HepG2 (cell line): Measurements from ENCODE around the gene DENND2A. TPM values are rescaled to one million over a fixed set of nuclear protein-coding genes. Genes with fewer than 3 reads are reported as not detected.

Experiments
- AGO1 ChIP-seq: fragments of 200-400 bp; formaldehyde crosslinking; IDR thresholded peaks from 2 replicates; pipeline ENCODE4 v1.6.1; 2017; ENCODE audit warnings: mild to moderate bottlenecking, low read depth, low read length, moderate library complexity; ENCODE audit not compliant: poor library complexity, severe bottlenecking
- FOXA3 ChIP-seq: IDR thresholded peaks from 2 replicates; pipeline ENCODE4 v1.6.1; 2016; ENCODE audit warnings: missing genetic modification reagents, missing compliant biosample characterization
- GLI4 ChIP-seq: sonication (generic); formaldehyde crosslinking; IDR thresholded peaks from 2 replicates; pipeline ENCODE4 v1.5.1; 2020; ENCODE audit warnings: missing genetic modification reagents, mild to moderate bottlenecking, moderate library complexity, borderline replicate concordance
- HDAC2 ChIP-seq: sonication (generic); formaldehyde crosslinking; IDR thresholded peaks from 2 replicates; pipeline ENCODE4 v1.4.0; 2020; ENCODE audit warnings: missing genetic modification reagents
- MBD4 ChIP-seq: IDR thresholded peaks from 2 replicates; pipeline ENCODE4 v1.6.1; 2012; ENCODE audit warnings: low read length, inconsistent platforms, borderline replicate concordance
- MED1 ChIP-seq: sonication (generic); formaldehyde crosslinking; IDR thresholded peaks from 2 replicates; pipeline ENCODE4 v1.4.0; 2020; ENCODE audit warnings: missing genetic modification reagents
- MIER3 ChIP-seq: IDR thresholded peaks from 2 replicates; pipeline ENCODE4 v1.6.1; 2016; ENCODE audit warnings: missing compliant biosample characterization, borderline replicate concordance
- MTA1 ChIP-seq: sonication (generic); formaldehyde crosslinking; IDR thresholded peaks from 2 replicates; pipeline ENCODE4 v1.4.0; 2020; ENCODE audit warnings: missing genetic modification reagents, mild to moderate bottlenecking, borderline replicate concordance
- NFATC3 ChIP-seq: sonication (generic); formaldehyde crosslinking; IDR thresholded peaks from 2 replicates; pipeline ENCODE4 v1.5.1; 2020; ENCODE audit warnings: mild to moderate bottlenecking, missing genetic modification reagents
- NFRKB ChIP-seq: fragments of 450-650 bp; IDR thresholded peaks from 2 replicates; pipeline ENCODE4 v1.6.1; 2017
- NONO ChIP-seq, 2 experiments: fragments of 450-650 bp in 1 of 2; sonication (generic) in 1 of 2; formaldehyde crosslinking in 1 of 2; IDR thresholded peaks in 1 of 2; conservative IDR thresholded peaks in 1 of 2; 2 replicates each; pipeline versions ENCODE4 v1.6.1 to v1.8.0; 2017 to 2022; ENCODE audit warnings: mild to moderate bottlenecking in 1 of 2, missing genetic modification reagents in 1 of 2, moderate library complexity in 1 of 2
- PREB ChIP-seq: sonication (generic); formaldehyde crosslinking; IDR thresholded peaks from 2 replicates; pipeline ENCODE4 v1.4.0; 2020; ENCODE audit warnings: missing genetic modification reagents
- RAD21 ChIP-seq: fragments of 450-650 bp; formaldehyde crosslinking; IDR thresholded peaks from 2 replicates; pipeline ENCODE4 v1.5.0; 2020; ENCODE audit warnings: mild to moderate bottlenecking
- REXO4 ChIP-seq: sonication (generic); formaldehyde crosslinking; IDR thresholded peaks from 2 replicates; pipeline ENCODE4 v1.8.0; 2022; ENCODE audit warnings: missing genetic modification reagents, mild to moderate bottlenecking, borderline replicate concordance
- RFX3 ChIP-seq: IDR thresholded peaks from 2 replicates; pipeline ENCODE4 v1.6.1; 2016; ENCODE audit warnings: missing biosample characterization, missing genetic modification reagents
- RFX5 ChIP-seq: IDR thresholded peaks from 2 replicates; pipeline ENCODE4 v1.6.1; 2011; ENCODE audit warnings: low read depth, low read length, improper control_type of control experiment
- RXRB ChIP-seq: IDR thresholded peaks from 2 replicates; pipeline ENCODE4 v1.6.1; 2016; ENCODE audit warnings: borderline replicate concordance, missing genetic modification reagents, missing compliant biosample characterization
- SALL2 ChIP-seq: sonication (generic); formaldehyde crosslinking; IDR thresholded peaks from 2 replicates; pipeline ENCODE4 v1.8.1; 2023; ENCODE audit warnings: mild to moderate bottlenecking, missing genetic modification reagents, inconsistent platforms
- SETDB1 ChIP-seq: sonication (generic); formaldehyde crosslinking; IDR thresholded peaks from 2 replicates; pipeline ENCODE4 v1.5.1; 2020; ENCODE audit warnings: missing genetic modification reagents, mild to moderate bottlenecking, borderline replicate concordance
- TCF12 ChIP-seq, 2 experiments: fragments of 450-650 bp in 1 of 2; sonication (generic) in 1 of 2; formaldehyde crosslinking in 1 of 2; IDR thresholded peaks; 2 replicates each; pipeline versions ENCODE4 v1.6.1 to v1.8.0; 2017 to 2022; ENCODE audit warnings: antibody characterized with exemption in 1 of 2, mild to moderate bottlenecking in 1 of 2, missing genetic modification reagents in 1 of 2, moderate library complexity in 1 of 2
- TFAP4 ChIP-seq: sonication (generic); IDR thresholded peaks from 2 replicates; pipeline ENCODE4 v1.6.1; 2016; ENCODE audit warnings: low read depth, borderline replicate concordance
- TIGD3 ChIP-seq: sonication (generic); formaldehyde crosslinking; IDR thresholded peaks from 2 replicates; pipeline ENCODE4 v1.5.1; 2020; ENCODE audit warnings: mild to moderate bottlenecking, missing genetic modification reagents, borderline replicate concordance
- TP53 ChIP-seq: sonication (generic); formaldehyde crosslinking; conservative IDR thresholded peaks from 2 replicates; pipeline ENCODE4 v1.4.0; 2020; ENCODE audit warnings: missing genetic modification reagents
- U2AF2 ChIP-seq: fragments of 200-400 bp; formaldehyde crosslinking; IDR thresholded peaks from 2 replicates; pipeline ENCODE4 v1.6.1; 2017; ENCODE audit warnings: low read depth, mild to moderate bottlenecking, low read length
- ZFP36L2 ChIP-seq: sonication (generic); formaldehyde crosslinking; IDR thresholded peaks from 2 replicates; pipeline ENCODE4 v1.4.0; 2020; ENCODE audit warnings: missing genetic modification reagents
- ZNF234 ChIP-seq: sonication (generic); formaldehyde crosslinking; conservative IDR thresholded peaks from 2 replicates; pipeline ENCODE4 v1.5.1; 2020; ENCODE audit warnings: mild to moderate bottlenecking, missing genetic modification reagents
- ZNF260 ChIP-seq: sonication (generic); formaldehyde crosslinking; IDR thresholded peaks from 2 replicates; pipeline ENCODE4 v1.4.0; 2020; ENCODE audit warnings: missing genetic modification reagents, low read depth, mild to moderate bottlenecking, borderline replicate concordance
- ZNF556 ChIP-seq: sonication (generic); formaldehyde crosslinking; IDR thresholded peaks from 2 replicates; pipeline ENCODE4 v1.4.0; 2020; ENCODE audit warnings: mild to moderate bottlenecking, missing genetic modification reagents, borderline replicate concordance
- ZNF569 ChIP-seq: sonication (generic); formaldehyde crosslinking; IDR thresholded peaks from 2 replicates; pipeline ENCODE4 v1.5.0; 2020; ENCODE audit warnings: mild to moderate bottlenecking, missing genetic modification reagents, moderate library complexity, borderline replicate concordance
- ZNF891 ChIP-seq: sonication (generic); formaldehyde crosslinking; IDR thresholded peaks from 2 replicates; pipeline ENCODE4 v1.5.0; 2020; ENCODE audit warnings: mild to moderate bottlenecking, missing genetic modification reagents
- polyA plus RNA-seq, 8 experiments: library from polyadenylated mRNA; depleted of rRNA in 3 of 8; stranded (reverse) in 7 of 8; unstranded in 1 of 8; fragments of >200 nt; fragmentation: Illumina TruSeq in 4 of 8; extraction: Trizol in 4 of 8; gene quantifications; 2 replicates each; pipeline versions ENCODE4 v1.2.1 to v1.2.3, GENCODE V29; 2011 to 2016; ENCODE audit warnings: low read depth in 4 of 8, missing spikeins in 1 of 8, mixed read lengths in 1 of 8; ENCODE audit not compliant: insufficient read depth in 1 of 8
- total RNA-seq, 5 experiments: library from RNA; depleted of rRNA; stranded (reverse); fragments of >200 nt; fragmentation: Illumina TruSeq; extraction: Trizol; gene quantifications; 2 replicates each; pipeline ENCODE4 v1.2.3, GENCODE V29; 2016; ENCODE audit warnings: low read depth in 1 of 5

The DENND2A gene
- total and polyA plus RNA-seq, 2 of the 13 experiments (the other 11 are each of a cell fraction or from before 2014, with no cell fraction given), result not detected

GRCh38 chr7:140533394-140533872 is 107.2 kb downstream of the DENND2A start (continued):
- TF ChIP-seq MIER3 (CRISPR knock-in tag) (0 out of 2 replicates have a peak, but pooled peaks have one; percentile 36), FOXA3 (CRISPR knock-in tag) (no peak), PREB (CRISPR knock-in tag) (no peak), NFRKB (no peak), SETDB1 (no peak), TCF12 (IDR thresholded peaks at IDR 0.05) (no peak), TCF12 (CRISPR knock-in tag; IDR thresholded peaks at IDR 0.05) (no peak), RFX5 (no peak), SALL2 (CRISPR knock-in tag) (no peak; the same call in 1 of the 2 replicates), ZNF234 (CRISPR knock-in tag) (no peak), RXRB (CRISPR knock-in tag) (peak; percentile 92), ZNF891 (CRISPR knock-in tag) (no peak), MBD4 (no peak), ZFP36L2 (no peak), TFAP4 (peak; percentile 94), HDAC2 (CRISPR knock-in tag) (peak; percentile 75), NFATC3 (CRISPR knock-in tag) (no peak), ZNF556 (CRISPR knock-in tag) (peak; percentile 40; the same call in 1 of the 2 replicates), MED1 (CRISPR knock-in tag) (peak; percentile 70), NONO (IDR thresholded peaks at IDR 0.05) (no peak), NONO (CRISPR knock-in tag; conservative IDR thresholded peaks at IDR 0.05) (no peak), ZNF260 (CRISPR knock-in tag) (no peak), REXO4 (no peak), MTA1 (peak; percentile 56; the same call in 1 of the 2 replicates), TIGD3 (CRISPR knock-in tag) (no peak), TP53 (CRISPR knock-in tag) (no peak), AGO1 (no peak), RAD21 (no peak), U2AF2 (no peak), RFX3 (no peak), GLI4 (no peak), ZNF569 (no peak)
